GM12891 (cell line): ENCODE data around the gene QRICH1.

Experiments
- POLR2A ChIP-seq: IDR thresholded peaks from 2 replicates; pipeline ENCODE4 v1.6.1; 2011; ENCODE audit warnings: low read depth, low read length, control low read depth
- TAF1 ChIP-seq: IDR thresholded peaks from 2 replicates; pipeline ENCODE4 v1.6.1; 2011; ENCODE audit warnings: low read depth, low read length, control low read depth

- TF ChIP-seq POLR2A (peak; percentile 51), TAF1 (no peak)
These were observed 676 bp downstream of the QRICH1 start for GRCh38 chr3:49092938-49093852.
